Activated naive CD8-positive, alpha-beta T cell treated with anti-CD3 and anti-CD28 coated beads for 36 hours (primary cell): ENCODE measurements around the gene HOXC6. TPM values are rescaled to one million over a fixed set of nuclear protein-coding genes. Genes with fewer than 3 reads are reported as not detected.

Source experiments
- DNase-seq: peaks from one replicate; pipeline ENCODE4 v3.0.0; 2021
- H3K27ac Mint-ChIP-seq: one replicate; pipeline ENCODE4 v1.8.0; 2022; ENCODE audit warnings: mild to moderate bottlenecking, moderate library complexity, mixed read lengths
- H3K27me3 Mint-ChIP-seq: one replicate; pipeline ENCODE4 v1.8.0; 2022; ENCODE audit warnings: mild to moderate bottlenecking, mixed read lengths
- H3K36me3 Mint-ChIP-seq: one replicate; pipeline ENCODE4 v1.8.0; 2021; ENCODE audit warnings: mild to moderate bottlenecking, mixed read lengths
- H3K4me1 Mint-ChIP-seq: one replicate; pipeline ENCODE4 v1.8.0; 2021; ENCODE audit warnings: mixed read lengths
- H3K4me3 Mint-ChIP-seq: one replicate; pipeline ENCODE4 v1.8.0; 2022; ENCODE audit warnings: mild to moderate bottlenecking, moderate library complexity, mixed read lengths
- H3K9me3 Mint-ChIP-seq: one replicate; pipeline ENCODE4 v1.8.0; 2022; ENCODE audit warnings: mixed read lengths
- total RNA-seq, 2 experiments: library from RNA; stranded (reverse); gene quantifications; one replicate each; pipeline ENCODE4 v1.2.3, GENCODE V29; 2021

HOXC6 gene
- total RNA-seq, 2 experiments from 2014 or later: not detected

- no peak for DNase-seq
- Mint-ChIP-seq H3K27ac (no peak overlapping the region), H3K4me1 (peaks cover 20% of the 10 kb centered on the region), H3K27me3 (peaks cover 99% of the 10 kb centered on the region), H3K4me3 (no peak overlapping the region), H3K36me3 (no peaks in the 10 kb centered on the region), H3K9me3 (no peaks in the 10 kb centered on the region)
These were observed 23.3 kb upstream of the HOXC6 start for GRCh38 chr12:54004841-54005530.

- Mint-ChIP-seq H3K27ac (no peak overlapping the region), H3K27me3 (peaks cover 99% of the 10 kb centered on the region), H3K4me3 (no peak overlapping the region), H3K36me3 (no peaks in the 10 kb centered on the region), H3K9me3 (no peaks in the 10 kb centered on the region), H3K4me1 (peaks cover 21% of the 10 kb centered on the region)
- DNase-seq: no peak
These were observed 22.7 kb upstream of the HOXC6 start for GRCh38 chr12:54005531-54005852.

- H3K4me3 Mint-ChIP-seq: peak overlapping the region; percentile 67
- H3K4me1 Mint-ChIP-seq: peaks cover 23% of the 10 kb centered on the region
- H3K27ac Mint-ChIP-seq: no peak overlapping the region
- peaks cover 99% of the 10 kb centered on the region for H3K27me3 Mint-ChIP-seq
- peak; percentile 78 for DNase-seq
- H3K36me3 Mint-ChIP-seq: no peaks in the 10 kb centered on the region
- no peaks in the 10 kb centered on the region for H3K9me3 Mint-ChIP-seq
These were observed 22.2 kb upstream of the HOXC6 start for GRCh38 chr12:54005853-54006558.

- no peak overlapping the region for H3K27ac Mint-ChIP-seq
- no peak for DNase-seq
These were observed 21.6 kb upstream of the HOXC6 start for GRCh38 chr12:54006559-54007220.

GRCh38 chr12:54007538-54008259 lies 20.5 kb upstream of the HOXC6 start:
- Mint-ChIP-seq H3K4me3 (no peak overlapping the region), H3K27ac (no peak overlapping the region), H3K4me1 (peaks cover 25% of the 10 kb centered on the region), H3K9me3 (no peaks in the 10 kb centered on the region), H3K36me3 (no peaks in the 10 kb centered on the region), H3K27me3 (peaks cover 99% of the 10 kb centered on the region)
- no peak for DNase-seq

More at GRCh38 chr12:54006559-54007220, 21.6 kb upstream of the HOXC6 start:
- no peaks in the 10 kb centered on the region for H3K9me3 Mint-ChIP-seq
- H3K27me3 Mint-ChIP-seq: peaks cover 99% of the 10 kb centered on the region
- peaks cover 28% of the 10 kb centered on the region for H3K4me1 Mint-ChIP-seq
- H3K36me3 Mint-ChIP-seq: no peaks in the 10 kb centered on the region
- H3K4me3 Mint-ChIP-seq: peak overlapping the region; percentile 67

- Mint-ChIP-seq H3K27ac (no peak overlapping the region), H3K9me3 (no peaks in the 10 kb centered on the region), H3K36me3 (no peaks in the 10 kb centered on the region), H3K4me3 (no peak overlapping the region), H3K4me1 (peaks cover 25% of the 10 kb centered on the region), H3K27me3 (peaks cover 99% of the 10 kb centered on the region)
- no peak for DNase-seq
These were observed 20.0 kb upstream of the HOXC6 start for GRCh38 chr12:54008260-54008552.

GRCh38 chr12:54009171-54010052 lies 18.8 kb upstream of the HOXC6 start:
- Mint-ChIP-seq H3K36me3 (no peaks in the 10 kb centered on the region), H3K27me3 (peaks cover 99% of the 10 kb centered on the region), H3K4me3 (no peak overlapping the region), H3K9me3 (no peaks in the 10 kb centered on the region), H3K27ac (no peak overlapping the region), H3K4me1 (peaks cover 26% of the 10 kb centered on the region)
- DNase-seq: peak; percentile 45

GRCh38 chr12:54010053-54010971 lies 17.9 kb upstream of the HOXC6 start:
- no peak for DNase-seq
- peaks cover 28% of the 10 kb centered on the region for H3K4me1 Mint-ChIP-seq
- H3K27me3 Mint-ChIP-seq: peaks cover 99% of the 10 kb centered on the region
- H3K9me3 Mint-ChIP-seq: no peaks in the 10 kb centered on the region
- no peak overlapping the region for H3K27ac Mint-ChIP-seq
- H3K4me3 Mint-ChIP-seq: no peak overlapping the region
- H3K36me3 Mint-ChIP-seq: no peaks in the 10 kb centered on the region

GRCh38 chr12:54010972-54011664 lies 17.1 kb upstream of the HOXC6 start:
- Mint-ChIP-seq H3K4me1 (peaks cover 25% of the 10 kb centered on the region), H3K36me3 (no peaks in the 10 kb centered on the region), H3K9me3 (no peaks in the 10 kb centered on the region), H3K27me3 (peaks cover 99% of the 10 kb centered on the region), H3K4me3 (no peak overlapping the region), H3K27ac (no peak overlapping the region)
- no peak for DNase-seq

GRCh38 chr12:54011665-54012532 lies 16.3 kb upstream of the HOXC6 start:
- no peak overlapping the region for H3K27ac Mint-ChIP-seq
- H3K36me3 Mint-ChIP-seq: no peaks in the 10 kb centered on the region
- H3K9me3 Mint-ChIP-seq: no peaks in the 10 kb centered on the region
- H3K4me1 Mint-ChIP-seq: peaks cover 17% of the 10 kb centered on the region
- no peak overlapping the region for H3K4me3 Mint-ChIP-seq
- no peak for DNase-seq
- peaks cover 99% of the 10 kb centered on the region for H3K27me3 Mint-ChIP-seq

- no peaks in the 10 kb centered on the region for H3K36me3 Mint-ChIP-seq
- peaks cover 24% of the 10 kb centered on the region for H3K4me1 Mint-ChIP-seq
- no peak for DNase-seq
- no peak overlapping the region for H3K27ac Mint-ChIP-seq
- peaks cover 98% of the 10 kb centered on the region for H3K27me3 Mint-ChIP-seq
- H3K4me3 Mint-ChIP-seq: no peak overlapping the region
- H3K9me3 Mint-ChIP-seq: no peaks in the 10 kb centered on the region
These were observed 15.4 kb upstream of the HOXC6 start for GRCh38 chr12:54012631-54013409.
